HG03442 (cell line): ENCODE data around the gene LRRC28.
A peak's percentile ranks its signal among the peaks of the same experiment; 100 is the strongest.
"Not testable (repeated sequence)": the region's sequence is repeated elsewhere in the genome, so short reads cannot be mapped to it uniquely, and the experiment has no call there.

Experiments
- ATAC-seq: cut with Tn5 transposase; IDR thresholded peaks from one replicate; pipeline ENCODE4 v1.9.1; 2021; ENCODE audit warnings: mild to moderate bottlenecking, moderate library complexity; ENCODE audit not compliant: unreplicated experiment

The LRRC28 gene

GRCh38 chr15:99390667-99391066 lies 139.4 kb downstream of the LRRC28 start:
- ATAC-seq = no peak

- no peak for ATAC-seq
Measured at GRCh38 chr15:99393641-99394040, 142.4 kb downstream of the LRRC28 start.

DNA sequence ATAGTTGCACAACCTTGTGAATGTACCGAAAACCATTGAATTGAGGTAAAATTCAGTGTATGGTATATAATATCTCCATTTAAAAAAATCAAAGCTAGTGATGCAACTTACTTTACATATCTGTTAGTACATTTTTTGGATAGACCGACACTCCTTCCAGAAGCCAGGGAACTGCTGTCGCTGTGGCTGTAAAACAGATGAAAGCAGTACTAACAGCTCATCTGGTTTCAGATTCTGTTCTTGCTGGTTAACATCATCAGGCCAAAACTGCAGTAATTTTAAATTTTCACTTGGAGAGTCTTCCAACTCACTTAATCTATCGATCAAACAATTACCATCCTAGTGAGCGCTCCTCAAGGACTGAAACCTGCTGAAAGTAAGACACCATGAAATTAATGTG lies 145.1 kb downstream of the LRRC28 start:
- ATAC-seq = no peak

DNA sequence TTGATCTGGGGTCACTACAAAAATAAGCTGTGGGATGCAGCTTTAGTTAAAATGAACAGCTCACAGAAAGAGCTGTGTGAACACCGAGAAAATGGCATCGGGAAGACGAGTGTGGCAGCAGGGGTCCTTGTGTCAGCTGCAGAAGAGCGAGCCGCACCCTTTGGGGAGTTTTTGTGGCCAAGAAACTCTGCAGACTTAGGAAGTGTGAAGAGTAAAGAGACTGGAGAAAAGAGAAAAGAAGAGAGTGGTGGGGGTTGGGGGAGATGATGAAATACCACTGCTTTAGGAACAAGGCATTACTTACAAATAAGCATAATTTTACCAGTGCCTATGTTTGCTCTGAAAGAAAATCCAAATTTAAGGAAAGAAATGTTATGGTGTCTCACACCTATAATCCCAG lies 147.8 kb downstream of the LRRC28 start:
- ATAC-seq = no peak

DNA sequence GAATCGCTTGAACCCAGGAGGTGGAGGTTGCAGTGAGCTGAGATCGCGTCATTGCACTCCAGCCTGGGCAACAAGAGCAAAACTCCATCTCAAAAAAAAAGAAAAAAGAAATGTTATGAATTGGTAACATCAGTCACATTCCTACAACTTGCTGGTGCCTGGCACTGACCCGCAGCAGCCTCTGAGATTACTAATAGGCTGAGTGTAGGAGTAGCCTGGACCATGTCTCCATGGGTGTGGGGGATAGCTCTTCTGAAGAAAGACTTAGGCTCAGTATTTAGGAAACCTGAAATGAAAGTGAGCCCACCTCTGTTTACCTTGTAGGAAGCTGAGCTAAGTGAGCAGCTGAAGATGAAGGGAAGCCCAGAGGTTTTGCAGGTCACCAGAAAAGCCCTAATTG lies 148.3 kb downstream of the LRRC28 start:
- ATAC-seq = no peak

DNA sequence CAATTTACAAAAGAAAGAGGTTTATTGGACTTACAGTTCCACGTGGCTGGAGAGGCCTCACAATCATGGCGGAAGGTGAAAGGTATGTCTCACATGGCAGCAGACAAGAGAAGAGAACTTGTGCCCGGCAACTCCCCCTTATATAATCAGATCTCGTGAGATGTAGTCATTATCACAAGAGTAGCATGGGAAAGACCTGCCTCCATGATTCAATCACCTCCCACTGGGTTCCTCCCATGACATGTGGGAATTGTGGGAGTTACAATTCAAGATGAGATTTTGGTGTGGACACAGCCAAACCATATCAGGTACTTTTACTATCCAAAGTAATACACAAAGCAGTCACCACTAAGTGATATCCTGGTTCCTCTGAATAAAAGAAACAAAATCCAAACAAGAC lies 149.9 kb downstream of the LRRC28 start:
- not testable (repeated sequence) for ATAC-seq

- no peak for ATAC-seq
Measured at GRCh38 chr15:99402014-99402729, 150.9 kb downstream of the LRRC28 start.

GRCh38 chr15:99403597-99403996 lies 152.3 kb downstream of the LRRC28 start:
- no peak for ATAC-seq

GRCh38 chr15:99404454-99404853 lies 153.2 kb downstream of the LRRC28 start:
- ATAC-seq = no peak

DNA sequence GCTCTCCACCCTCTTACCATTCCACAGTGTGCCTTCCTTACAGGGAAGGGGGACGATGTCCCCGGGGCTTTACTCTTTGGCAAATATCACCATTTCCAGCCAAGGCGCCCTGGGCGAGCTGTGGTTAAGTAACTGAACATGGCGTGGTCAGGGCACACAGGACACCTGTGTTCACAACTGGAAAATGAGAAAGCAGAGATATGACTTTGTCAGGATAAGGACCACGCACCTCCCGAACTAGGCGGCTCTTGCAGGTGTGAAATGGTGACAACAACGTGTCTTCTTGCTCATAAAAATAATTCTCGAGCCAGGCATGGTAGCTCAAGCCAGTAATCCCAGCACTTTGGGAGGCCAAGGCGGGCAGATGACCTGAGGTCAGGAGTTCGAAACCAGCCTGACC lies 154.8 kb downstream of the LRRC28 start:
- no peak for ATAC-seq

GRCh38 chr15:99406716-99407487 lies 155.6 kb downstream of the LRRC28 start:
- ATAC-seq = no peak

DNA sequence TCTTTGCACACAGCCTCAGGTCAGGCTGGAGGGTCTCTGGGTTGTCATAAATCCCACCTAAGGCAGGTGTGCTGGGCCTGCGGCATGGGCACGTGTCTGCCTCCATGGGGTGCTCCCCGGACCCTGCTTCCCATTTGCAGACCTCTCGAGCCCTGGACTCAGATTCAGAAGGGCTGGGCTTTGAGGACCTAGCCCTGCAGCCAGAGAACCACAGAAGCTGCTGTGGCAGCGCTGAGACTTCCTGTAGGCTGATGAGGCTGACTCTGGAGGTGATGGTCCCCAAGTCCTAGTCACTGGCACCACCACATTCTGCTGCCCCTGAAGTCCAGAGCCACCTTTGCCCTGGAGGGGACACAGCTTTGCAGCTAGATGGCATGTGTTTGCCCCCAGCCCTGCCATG lies 156.4 kb downstream of the LRRC28 start:
- no peak for ATAC-seq

DNA sequence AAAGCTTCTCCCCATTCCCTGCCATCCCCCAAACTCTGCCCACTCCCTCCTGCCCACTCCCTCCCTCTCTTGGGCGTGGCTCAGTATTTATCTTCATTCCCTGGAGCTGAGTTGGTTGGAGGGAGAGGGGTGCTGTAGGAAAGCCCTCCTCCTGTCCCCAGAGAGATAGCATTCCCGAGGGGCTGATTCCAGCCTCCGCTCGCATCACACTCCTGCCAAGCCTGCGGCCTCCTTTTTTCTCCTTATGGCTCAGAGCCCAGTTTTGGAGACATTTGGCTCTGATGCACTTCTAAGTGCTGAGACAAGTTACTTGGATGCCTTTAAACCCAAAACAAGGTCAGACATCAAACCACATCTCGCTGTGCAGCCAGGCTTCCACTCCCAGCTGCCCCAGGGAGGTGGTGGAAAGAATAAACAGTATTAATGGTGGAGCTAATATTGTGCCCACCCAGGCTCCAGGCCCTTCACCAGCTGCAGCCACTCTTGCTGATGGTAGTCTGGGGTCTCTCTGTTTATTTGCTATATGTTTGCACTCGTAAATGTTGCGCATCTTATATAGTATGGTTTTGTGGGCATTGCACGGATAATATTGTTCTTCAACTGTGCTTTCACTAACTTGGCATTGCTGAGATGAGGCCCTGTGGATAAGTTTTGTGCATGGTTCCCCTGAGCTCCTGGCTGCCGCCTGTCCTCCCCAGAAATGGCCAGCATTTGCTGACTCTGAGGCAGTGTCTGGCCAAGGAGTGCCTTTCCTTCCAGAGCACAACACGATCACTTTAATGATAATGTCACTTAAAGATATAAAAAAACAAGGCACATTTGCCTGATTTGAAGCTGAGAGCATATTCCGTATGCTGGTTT lies 157.2 kb downstream of the LRRC28 start:
- no peak for ATAC-seq

DNA sequence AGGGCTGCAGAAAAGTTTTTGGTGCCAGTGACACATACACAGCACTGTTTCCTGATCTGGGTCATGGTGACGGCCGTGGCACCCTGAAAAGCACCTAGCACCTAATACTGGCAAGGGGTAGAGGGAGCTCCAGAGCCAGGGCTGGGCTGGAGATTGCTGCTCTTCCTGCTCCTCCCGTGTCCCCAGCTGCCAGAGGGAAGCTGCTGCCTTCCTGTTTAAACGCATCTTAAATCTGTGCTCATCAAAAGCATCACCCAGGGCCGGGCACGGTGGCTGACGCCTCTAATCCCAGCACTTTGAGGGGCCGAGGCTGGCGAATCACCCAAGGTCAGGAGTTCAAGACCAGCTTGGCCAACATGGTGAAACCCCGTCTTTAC lies 157.8 kb downstream of the LRRC28 start:
- ATAC-seq = peak; percentile 63

DNA sequence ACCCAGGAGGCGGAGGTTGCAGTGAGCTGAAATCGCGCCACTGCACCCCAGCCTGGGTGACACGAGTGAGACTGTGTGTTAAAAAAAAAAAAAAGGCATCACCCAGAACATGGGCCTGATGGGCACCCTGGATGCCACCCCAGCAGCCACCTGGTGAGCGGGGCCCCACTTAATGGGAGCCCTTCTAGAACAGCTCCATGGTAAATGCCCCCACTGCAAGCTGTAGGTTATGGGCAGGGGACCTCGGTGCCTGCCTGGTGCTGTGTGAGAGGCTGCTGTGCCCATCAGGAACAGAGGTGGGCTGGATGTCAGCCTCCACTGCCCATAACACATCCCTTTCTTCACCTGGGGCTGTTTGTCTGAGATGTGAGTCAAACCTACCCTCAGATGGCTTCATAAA lies 158.3 kb downstream of the LRRC28 start:
- ATAC-seq = no peak

DNA sequence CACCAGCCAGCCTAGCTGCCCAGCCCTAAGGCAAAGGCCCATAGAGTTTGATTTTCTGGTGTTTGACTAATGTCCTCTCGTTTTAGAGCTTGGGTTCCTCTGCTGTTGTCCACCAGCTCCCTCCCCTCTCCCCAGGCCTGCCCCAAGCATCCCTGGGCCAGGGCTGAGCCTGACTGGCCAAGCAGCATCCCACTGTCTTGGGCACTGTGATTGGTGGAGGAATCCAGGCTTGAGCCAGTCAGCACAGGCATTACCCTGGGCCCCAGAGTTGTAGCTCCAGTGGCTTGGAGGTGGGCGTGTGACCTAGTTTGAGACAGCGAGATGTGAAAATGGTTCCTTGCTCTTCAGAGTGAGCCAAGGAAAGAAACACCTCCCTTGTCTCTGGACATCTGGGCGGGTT lies 159.2 kb downstream of the LRRC28 start:
- no peak for ATAC-seq

DNA sequence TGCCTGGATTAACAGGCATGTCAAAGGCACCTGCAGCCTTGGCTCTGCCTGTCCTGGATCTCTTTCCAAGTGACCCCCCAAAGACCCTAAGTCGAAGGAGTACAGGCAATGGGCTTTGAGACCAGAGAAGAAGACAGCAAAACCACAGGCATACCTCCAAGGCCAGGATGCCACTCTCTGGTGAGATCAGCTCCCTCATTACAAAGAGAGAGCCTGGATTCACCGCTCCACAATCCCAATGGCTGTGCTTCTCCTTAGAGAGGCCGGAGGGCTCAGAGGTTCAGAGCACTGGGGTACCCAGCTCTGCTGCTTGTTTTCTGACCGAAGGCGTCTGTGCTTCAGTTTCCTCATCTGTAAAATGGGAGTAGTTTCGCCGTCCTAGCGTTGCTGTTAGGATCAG lies 160.0 kb downstream of the LRRC28 start:
- no peak for ATAC-seq

DNA sequence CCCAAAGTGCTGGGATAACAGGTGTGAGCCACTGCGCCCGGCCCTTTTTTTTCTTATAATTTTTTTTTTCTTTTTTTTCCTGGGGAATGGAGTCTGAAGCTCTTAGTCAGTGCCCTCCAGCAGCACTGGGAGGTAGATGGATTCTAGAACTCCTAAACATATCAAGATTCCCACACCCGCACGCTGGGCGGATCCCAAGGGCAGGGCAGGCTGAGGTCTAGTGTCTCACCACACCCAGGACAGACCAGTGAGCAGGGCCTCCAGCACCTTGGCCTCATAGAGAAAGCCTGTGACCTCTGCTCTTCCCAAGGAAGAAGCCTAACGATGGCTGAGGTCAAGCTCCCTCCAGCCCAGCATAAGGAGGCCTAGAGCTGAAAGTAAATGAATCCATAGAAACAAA lies 160.8 kb downstream of the LRRC28 start:
- ATAC-seq = no peak

DNA sequence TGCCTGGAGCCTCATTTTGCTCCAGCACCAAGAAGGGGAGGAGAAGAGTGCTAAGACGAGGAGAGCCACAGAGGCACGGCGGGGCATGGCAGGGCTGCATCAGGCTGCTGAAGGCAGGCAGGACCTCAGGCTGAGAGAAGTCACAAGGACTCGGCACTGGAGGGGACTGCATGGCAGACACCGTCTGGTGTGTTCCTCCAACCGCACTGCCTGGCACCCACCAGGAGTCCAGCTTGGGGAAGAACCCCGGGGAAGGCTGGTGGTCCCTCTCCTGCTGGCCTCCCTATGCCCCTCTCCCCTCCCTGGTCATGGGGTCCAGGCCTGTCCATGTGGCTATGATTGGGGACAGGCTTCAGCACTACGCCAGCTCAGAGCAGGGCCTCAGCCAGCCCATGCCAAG lies 161.3 kb downstream of the LRRC28 start:
- ATAC-seq = no peak

GRCh38 chr15:99413955-99414754 lies 162.9 kb downstream of the LRRC28 start:
- no peak for ATAC-seq
